PFSK-1 (cell line): ENCODE results near the gene SLC24A3.

Source experiments
- FOXP2 ChIP-seq: optimal IDR thresholded peaks from 2 replicates; pipeline ENCODE3; 2011; ENCODE audit warnings: borderline replicate concordance, control low read depth, inconsistent platforms; ENCODE audit not compliant: insufficient read depth; ENCODE audit errors: extremely low read length, extremely low read depth
- POLR2AphosphoS5 ChIP-seq: IDR thresholded peaks from 2 replicates; pipeline ENCODE4 v1.6.1; 2012; ENCODE audit warnings: low read depth, mild to moderate bottlenecking, control low read depth, low read length, moderate library complexity
- SIN3A ChIP-seq: IDR thresholded peaks from 2 replicates; pipeline ENCODE4 v1.6.1; 2012; ENCODE audit warnings: mild to moderate bottlenecking, low read length, moderate library complexity, borderline replicate concordance; ENCODE audit not compliant: insufficient read depth
- TAF1 ChIP-seq: IDR thresholded peaks from 2 replicates; pipeline ENCODE4 v1.6.1; 2012; ENCODE audit warnings: low read length, control low read depth, borderline replicate concordance; ENCODE audit not compliant: insufficient read depth
- TF ChIP-seq, protein P1 (sequence below), 2 experiments: IDR thresholded peaks; 2 replicates each; pipeline versions ENCODE4 v1.6.1 to v1.8.0; 2011 to 2012; ENCODE audit warnings: low read depth in 2 of 2, low read length in 2 of 2, control low read depth in 1 of 2, inconsistent platforms in 1 of 2, mild to moderate bottlenecking in 1 of 2, moderate library complexity in 1 of 2; ENCODE audit not compliant: insufficient read depth in 1 of 2

SLC24A3 gene

DNA sequence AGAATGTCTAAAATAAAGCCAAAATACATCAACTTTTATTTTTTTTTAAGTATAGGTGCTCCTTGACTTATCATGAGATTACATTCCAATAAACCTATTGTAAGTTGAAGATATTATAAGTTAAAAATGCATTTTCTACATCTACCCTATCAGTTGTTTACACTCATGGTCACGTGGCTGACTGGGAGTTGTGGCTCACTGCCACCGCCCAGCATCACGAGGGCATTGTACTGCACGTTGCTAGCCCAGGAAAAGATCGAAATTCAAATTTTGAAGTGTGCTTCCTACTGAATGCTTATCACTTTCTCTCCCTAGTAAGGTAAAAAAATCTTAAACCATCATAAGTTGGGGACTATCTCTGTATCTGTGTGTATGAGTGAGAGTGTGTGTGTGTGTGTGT lies 419.0 kb downstream of the SLC24A3 start:
- no peak for TF ChIP-seq SIN3A
- no peak for TF ChIP-seq FOXP2
- TF ChIP-seq, protein P1, sequence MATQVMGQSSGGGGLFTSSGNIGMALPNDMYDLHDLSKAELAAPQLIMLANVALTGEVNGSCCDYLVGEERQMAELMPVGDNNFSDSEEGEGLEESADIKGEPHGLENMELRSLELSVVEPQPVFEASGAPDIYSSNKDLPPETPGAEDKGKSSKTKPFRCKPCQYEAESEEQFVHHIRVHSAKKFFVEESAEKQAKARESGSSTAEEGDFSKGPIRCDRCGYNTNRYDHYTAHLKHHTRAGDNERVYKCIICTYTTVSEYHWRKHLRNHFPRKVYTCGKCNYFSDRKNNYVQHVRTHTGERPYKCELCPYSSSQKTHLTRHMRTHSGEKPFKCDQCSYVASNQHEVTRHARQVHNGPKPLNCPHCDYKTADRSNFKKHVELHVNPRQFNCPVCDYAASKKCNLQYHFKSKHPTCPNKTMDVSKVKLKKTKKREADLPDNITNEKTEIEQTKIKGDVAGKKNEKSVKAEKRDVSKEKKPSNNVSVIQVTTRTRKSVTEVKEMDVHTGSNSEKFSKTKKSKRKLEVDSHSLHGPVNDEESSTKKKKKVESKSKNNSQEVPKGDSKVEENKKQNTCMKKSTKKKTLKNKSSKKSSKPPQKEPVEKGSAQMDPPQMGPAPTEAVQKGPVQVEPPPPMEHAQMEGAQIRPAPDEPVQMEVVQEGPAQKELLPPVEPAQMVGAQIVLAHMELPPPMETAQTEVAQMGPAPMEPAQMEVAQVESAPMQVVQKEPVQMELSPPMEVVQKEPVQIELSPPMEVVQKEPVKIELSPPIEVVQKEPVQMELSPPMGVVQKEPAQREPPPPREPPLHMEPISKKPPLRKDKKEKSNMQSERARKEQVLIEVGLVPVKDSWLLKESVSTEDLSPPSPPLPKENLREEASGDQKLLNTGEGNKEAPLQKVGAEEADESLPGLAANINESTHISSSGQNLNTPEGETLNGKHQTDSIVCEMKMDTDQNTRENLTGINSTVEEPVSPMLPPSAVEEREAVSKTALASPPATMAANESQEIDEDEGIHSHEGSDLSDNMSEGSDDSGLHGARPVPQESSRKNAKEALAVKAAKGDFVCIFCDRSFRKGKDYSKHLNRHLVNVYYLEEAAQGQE (IDR thresholded peaks at IDR 0.05; ENCODE audit: insufficient read depth in 1 of 2, low read depth in 2 of 2, low read length in 2 of 2), result no peak
- no peak for TF ChIP-seq TAF1
- no peak for TF ChIP-seq POLR2AphosphoS5

- TF ChIP-seq POLR2AphosphoS5, result no peak
Observed at GRCh38 chr20:19633985-19634384, 421.5 kb downstream of the SLC24A3 start.

GRCh38 chr20:19642860-19643259 lies 430.4 kb downstream of the SLC24A3 start:
- TF ChIP-seq TAF1 (no peak), POLR2AphosphoS5 (no peak), FOXP2 (no peak), SIN3A (no peak)
- TF ChIP-seq, protein P1 (IDR thresholded peaks at IDR 0.05; ENCODE audit: insufficient read depth in 1 of 2, low read depth in 2 of 2, low read length in 2 of 2), result no peak

- TF ChIP-seq POLR2AphosphoS5 (no peak), SIN3A (no peak), FOXP2 (no peak), TAF1 (no peak)
- TF ChIP-seq, protein P1 (IDR thresholded peaks at IDR 0.05; ENCODE audit: insufficient read depth in 1 of 2, low read depth in 2 of 2, low read length in 2 of 2), result no peak
Observed at GRCh38 chr20:19644085-19644484, 431.6 kb downstream of the SLC24A3 start.

- TF ChIP-seq SIN3A, result no peak
Observed at GRCh38 chr20:19646963-19647362, 434.5 kb downstream of the SLC24A3 start.

- TF ChIP-seq POLR2AphosphoS5 (no peak), FOXP2 (no peak), TAF1 (no peak), SIN3A (no peak)
- TF ChIP-seq, protein P1 (IDR thresholded peaks at IDR 0.05; ENCODE audit: insufficient read depth in 1 of 2, low read depth in 2 of 2, low read length in 2 of 2), result no peak
Observed at GRCh38 chr20:19648024-19648423, 435.6 kb downstream of the SLC24A3 start.
